Measurements from ENCODE around the gene CPNE4.

Gene CPNE4

DNA sequence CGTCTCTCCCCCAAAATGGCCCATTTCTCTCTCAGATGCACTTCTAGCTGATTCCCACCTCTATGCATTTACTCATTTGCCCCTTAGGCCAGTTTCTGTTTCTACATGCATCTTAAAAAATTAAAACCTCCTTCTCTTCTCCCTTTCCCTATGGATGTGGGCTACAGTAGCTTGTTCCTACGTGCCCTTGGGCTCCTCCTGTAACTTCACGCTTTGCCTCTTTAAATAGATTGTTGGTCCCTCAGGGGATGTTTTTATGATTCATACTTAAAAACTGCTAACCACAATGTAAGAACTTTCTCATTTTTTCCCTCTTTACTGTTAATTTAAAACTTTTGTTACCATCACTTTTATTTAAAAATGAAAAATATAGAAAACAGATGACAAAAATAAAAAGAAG, 346.4 kb downstream of the CPNE4 start:
- no peaks in the 10 kb centered on the region for H3K36me3 Mint-ChIP-seq
- no peak overlapping the region for H3K27ac Mint-ChIP-seq
- peaks cover 15% of the 10 kb centered on the region for H3K27me3 Mint-ChIP-seq
- H3K4me1 Mint-ChIP-seq (ENCODE audit: low read depth) = no peaks in the 10 kb centered on the region
- H3K9me3 Mint-ChIP-seq (ENCODE audit: low read depth) = no peaks in the 10 kb centered on the region
- no peak overlapping the region for H3K4me3 Mint-ChIP-seq

DNA sequence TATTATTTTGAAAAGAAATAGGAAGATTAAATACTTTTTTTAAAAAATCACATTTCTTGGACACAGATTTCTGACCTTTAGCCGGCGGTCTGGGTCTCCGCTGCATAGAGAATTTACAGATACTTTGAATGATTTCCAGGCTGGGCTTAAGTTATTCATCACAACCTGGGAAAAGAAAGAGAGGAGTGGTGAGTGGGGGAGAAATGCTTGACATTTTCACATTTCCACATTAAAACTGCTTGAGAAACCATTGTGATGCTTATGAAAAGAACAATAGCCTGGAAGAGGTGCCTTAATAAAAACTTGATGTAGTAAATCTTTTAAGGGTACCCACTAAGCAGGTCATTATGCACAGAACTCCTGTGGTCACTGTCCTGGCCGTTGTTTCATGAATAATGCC, 365.2 kb downstream of the CPNE4 start:
- H3K4me3 Mint-ChIP-seq = no peak overlapping the region
- no peaks in the 10 kb centered on the region for H3K9me3 Mint-ChIP-seq (ENCODE audit: low read depth)
- H3K27ac Mint-ChIP-seq = no peak overlapping the region
- H3K27me3 Mint-ChIP-seq = peaks cover 2% of the 10 kb centered on the region
- H3K36me3 Mint-ChIP-seq = no peaks in the 10 kb centered on the region
- no peaks in the 10 kb centered on the region for H3K4me1 Mint-ChIP-seq (ENCODE audit: low read depth)

GRCh38 chr3:131658771-131659170, 376.0 kb downstream of the CPNE4 start:
- peaks cover 7% of the 10 kb centered on the region for H3K27me3 Mint-ChIP-seq
- no peak overlapping the region for H3K4me3 Mint-ChIP-seq
- no peaks in the 10 kb centered on the region for H3K9me3 Mint-ChIP-seq (ENCODE audit: low read depth)
- H3K27ac Mint-ChIP-seq = no peak overlapping the region
- no peaks in the 10 kb centered on the region for H3K36me3 Mint-ChIP-seq
- no peaks in the 10 kb centered on the region for H3K4me1 Mint-ChIP-seq (ENCODE audit: low read depth)

- no peaks in the 10 kb centered on the region for H3K36me3 Mint-ChIP-seq
- H3K27me3 Mint-ChIP-seq = peaks cover 7% of the 10 kb centered on the region
- H3K4me3 Mint-ChIP-seq = no peak overlapping the region
- H3K4me1 Mint-ChIP-seq (ENCODE audit: low read depth) = no peaks in the 10 kb centered on the region
- no peak overlapping the region for H3K27ac Mint-ChIP-seq
- no peaks in the 10 kb centered on the region for H3K9me3 Mint-ChIP-seq (ENCODE audit: low read depth)
These were observed 376.7 kb downstream of the CPNE4 start for GRCh38 chr3:131658115-131658514.

GRCh38 chr3:131655070-131655690, 379.6 kb downstream of the CPNE4 start:
- Mint-ChIP-seq H3K4me3 (no peak overlapping the region), H3K36me3 (no peaks in the 10 kb centered on the region), H3K27me3 (peaks cover 5% of the 10 kb centered on the region), H3K27ac (no peak overlapping the region), H3K9me3 (ENCODE audit: low read depth) (no peaks in the 10 kb centered on the region), H3K4me1 (ENCODE audit: low read depth) (no peaks in the 10 kb centered on the region)

DNA sequence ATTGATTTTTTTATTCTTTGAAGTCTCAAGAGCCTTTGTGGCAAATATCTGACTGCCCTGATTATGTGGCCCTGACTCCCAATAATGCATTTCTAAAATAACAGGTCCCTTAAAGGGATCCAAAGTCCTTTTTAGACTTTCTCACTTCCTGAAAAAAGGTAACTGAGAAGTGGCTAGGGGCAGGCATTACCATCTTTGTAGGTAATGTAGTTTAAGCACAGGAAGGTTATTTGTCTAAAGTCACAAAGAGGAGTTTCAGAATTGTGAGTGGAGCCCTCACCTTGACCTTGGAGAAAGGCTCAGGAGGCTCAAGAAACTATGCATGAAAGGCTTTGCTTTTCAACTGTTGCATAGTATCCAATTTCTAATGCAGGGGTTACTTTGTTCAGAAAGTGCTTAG, 389.2 kb downstream of the CPNE4 start:
- no peaks in the 10 kb centered on the region for H3K27me3 Mint-ChIP-seq
- no peak overlapping the region for H3K4me3 Mint-ChIP-seq
- H3K9me3 Mint-ChIP-seq (ENCODE audit: low read depth) = no peaks in the 10 kb centered on the region
- H3K27ac Mint-ChIP-seq = no peak overlapping the region
- no peaks in the 10 kb centered on the region for H3K4me1 Mint-ChIP-seq (ENCODE audit: low read depth)
- no peaks in the 10 kb centered on the region for H3K36me3 Mint-ChIP-seq

DNA sequence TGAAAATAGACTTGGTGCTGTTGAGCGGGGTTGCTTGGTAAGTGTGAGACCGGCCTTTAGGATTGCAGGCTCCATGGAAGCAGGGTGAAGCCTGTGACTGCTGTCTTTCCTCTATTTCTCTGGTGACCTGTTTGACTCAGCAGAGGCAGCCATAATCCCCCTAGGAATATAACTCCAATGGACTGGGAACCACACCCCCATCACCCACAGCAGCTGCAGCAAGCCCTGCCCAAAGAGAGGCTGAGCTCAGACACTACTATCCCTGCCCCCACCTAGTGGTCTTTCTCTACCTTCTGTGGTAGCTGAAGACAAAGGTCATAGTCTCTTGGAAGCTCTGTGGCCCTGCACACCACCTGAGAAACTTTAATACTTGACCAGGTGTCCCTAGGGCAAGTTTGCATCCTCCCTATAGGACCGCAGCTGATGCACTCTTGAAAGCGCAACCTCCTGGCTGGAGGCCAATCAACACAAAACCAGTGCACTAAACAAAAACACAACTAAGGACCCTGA, 398.5 kb downstream of the CPNE4 start:
- Mint-ChIP-seq H3K27me3 (peaks cover 23% of the 10 kb centered on the region), H3K4me3 (no peak overlapping the region), H3K9me3 (ENCODE audit: low read depth) (no peaks in the 10 kb centered on the region), H3K4me1 (ENCODE audit: low read depth) (no peaks in the 10 kb centered on the region), H3K27ac (no peak overlapping the region), H3K36me3 (no peaks in the 10 kb centered on the region)

- no peak overlapping the region for H3K4me3 Mint-ChIP-seq
These were observed 404.0 kb downstream of the CPNE4 start for GRCh38 chr3:131630807-131631206.

DNA sequence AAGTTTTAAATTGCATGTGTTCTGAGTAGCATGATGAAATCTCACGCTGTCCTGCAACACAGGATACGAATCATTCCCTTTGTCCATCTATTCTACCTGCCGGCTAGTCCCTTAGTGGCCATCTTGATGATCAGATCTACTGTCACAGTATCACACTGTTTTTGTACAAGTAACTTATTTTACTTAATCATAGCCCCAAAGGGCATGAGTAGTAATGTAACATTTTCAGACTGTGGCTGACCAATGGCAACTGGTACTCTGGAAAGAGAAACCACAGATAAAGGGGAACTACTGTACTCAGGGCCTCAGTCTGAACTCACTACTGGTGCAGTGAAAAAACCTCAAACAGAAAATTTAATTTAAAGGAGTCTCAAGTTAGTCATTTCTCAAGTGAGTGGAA, 404.7 kb downstream of the CPNE4 start:
- H3K27me3 Mint-ChIP-seq = peaks cover 25% of the 10 kb centered on the region
- no peak overlapping the region for H3K27ac Mint-ChIP-seq
- H3K4me1 Mint-ChIP-seq (ENCODE audit: low read depth) = no peaks in the 10 kb centered on the region
- no peaks in the 10 kb centered on the region for H3K9me3 Mint-ChIP-seq (ENCODE audit: low read depth)
- H3K4me3 Mint-ChIP-seq = no peak overlapping the region
- H3K36me3 Mint-ChIP-seq = no peaks in the 10 kb centered on the region

More at GRCh38 chr3:131630807-131631206, 404.0 kb downstream of the CPNE4 start:
- peaks cover 27% of the 10 kb centered on the region for H3K27me3 Mint-ChIP-seq
- no peak overlapping the region for H3K27ac Mint-ChIP-seq
- no peaks in the 10 kb centered on the region for H3K9me3 Mint-ChIP-seq (ENCODE audit: low read depth)
- H3K36me3 Mint-ChIP-seq = no peaks in the 10 kb centered on the region
- H3K4me1 Mint-ChIP-seq (ENCODE audit: low read depth) = no peaks in the 10 kb centered on the region

DNA sequence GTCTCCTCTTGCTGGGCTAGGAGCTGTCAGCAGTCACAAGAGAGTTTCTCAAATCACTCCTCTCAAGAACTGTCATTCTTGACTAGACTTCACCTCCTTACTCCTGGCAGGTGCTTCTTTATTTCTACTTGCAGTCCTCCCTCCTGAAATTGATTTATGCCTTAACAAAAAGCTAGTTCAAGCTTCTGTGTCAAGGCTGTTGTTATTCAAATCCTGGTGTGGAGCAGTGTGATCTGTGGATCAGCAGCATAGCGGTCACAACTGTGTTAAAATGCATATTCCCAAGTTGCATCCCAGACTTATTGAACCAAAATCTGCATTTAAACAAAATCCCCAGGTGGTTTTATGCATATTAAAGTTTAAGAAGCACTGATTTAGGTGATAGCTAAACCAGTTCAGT, 411.4 kb downstream of the CPNE4 start:
- H3K36me3 Mint-ChIP-seq = no peaks in the 10 kb centered on the region
- H3K4me1 Mint-ChIP-seq (ENCODE audit: low read depth) = no peaks in the 10 kb centered on the region
- no peak overlapping the region for H3K4me3 Mint-ChIP-seq
- H3K27ac Mint-ChIP-seq = no peak overlapping the region
- H3K27me3 Mint-ChIP-seq = peaks cover 6% of the 10 kb centered on the region
- no peaks in the 10 kb centered on the region for H3K9me3 Mint-ChIP-seq (ENCODE audit: low read depth)

GRCh38 chr3:131622726-131623125, 412.1 kb downstream of the CPNE4 start:
- Mint-ChIP-seq H3K27me3 (peaks cover 8% of the 10 kb centered on the region), H3K9me3 (ENCODE audit: low read depth) (no peaks in the 10 kb centered on the region), H3K36me3 (no peaks in the 10 kb centered on the region), H3K27ac (no peak overlapping the region), H3K4me1 (ENCODE audit: low read depth) (no peaks in the 10 kb centered on the region), H3K4me3 (no peak overlapping the region)

- no peaks in the 10 kb centered on the region for H3K36me3 Mint-ChIP-seq
- no peaks in the 10 kb centered on the region for H3K9me3 Mint-ChIP-seq (ENCODE audit: low read depth)
- no peak overlapping the region for H3K4me3 Mint-ChIP-seq
- peaks cover 11% of the 10 kb centered on the region for H3K27me3 Mint-ChIP-seq
- H3K4me1 Mint-ChIP-seq (ENCODE audit: low read depth) = no peaks in the 10 kb centered on the region
- H3K27ac Mint-ChIP-seq = no peak overlapping the region
These were observed 413.8 kb downstream of the CPNE4 start for GRCh38 chr3:131620977-131621376.

DNA sequence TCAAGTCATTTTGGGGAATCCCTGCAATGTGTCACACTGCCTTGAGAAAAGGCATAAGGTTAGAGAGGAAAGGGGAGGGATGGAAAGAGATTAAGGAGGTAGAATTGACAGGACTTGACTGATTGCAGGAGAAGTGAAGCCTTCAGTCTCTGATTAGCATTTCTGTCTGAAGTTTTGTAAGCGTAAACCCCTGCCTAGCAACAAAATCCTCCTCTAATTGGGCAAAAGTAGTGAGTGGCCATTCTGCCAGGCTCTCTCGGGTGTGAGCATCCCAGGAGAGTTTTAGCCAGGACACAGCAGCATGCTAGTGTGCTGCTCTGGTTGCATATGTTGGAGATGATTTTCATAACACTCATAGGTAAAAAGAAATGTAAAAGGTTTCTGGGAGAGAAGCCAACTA, 415.0 kb downstream of the CPNE4 start:
- Mint-ChIP-seq H3K27ac (no peak overlapping the region), H3K27me3 (peaks cover 11% of the 10 kb centered on the region), H3K4me1 (ENCODE audit: low read depth) (no peaks in the 10 kb centered on the region), H3K4me3 (no peak overlapping the region), H3K9me3 (ENCODE audit: low read depth) (no peaks in the 10 kb centered on the region), H3K36me3 (no peaks in the 10 kb centered on the region)

DNA sequence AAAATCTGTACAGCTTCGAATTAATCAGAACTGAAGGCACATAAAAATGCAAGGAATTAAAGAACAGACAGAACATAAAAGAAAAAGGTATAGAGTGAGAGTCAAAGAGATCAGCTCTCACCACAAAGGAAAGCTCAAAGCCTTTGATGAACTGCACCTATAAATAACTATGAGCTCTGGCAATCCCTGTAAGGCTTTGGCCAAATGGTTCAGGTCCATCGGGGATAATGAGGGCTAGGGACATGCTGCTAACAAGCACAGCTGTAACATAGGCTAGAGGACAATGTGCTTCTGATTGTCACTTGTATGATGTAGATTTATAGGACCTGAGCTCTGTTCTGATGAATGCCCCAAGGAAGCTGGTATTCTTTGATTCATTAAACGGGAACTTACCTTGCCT, 418.1 kb downstream of the CPNE4 start:
- H3K4me3 Mint-ChIP-seq = no peak overlapping the region
- H3K27ac Mint-ChIP-seq = no peak overlapping the region
- no peaks in the 10 kb centered on the region for H3K4me1 Mint-ChIP-seq (ENCODE audit: low read depth)
- no peaks in the 10 kb centered on the region for H3K36me3 Mint-ChIP-seq
- peaks cover 14% of the 10 kb centered on the region for H3K27me3 Mint-ChIP-seq
- no peaks in the 10 kb centered on the region for H3K9me3 Mint-ChIP-seq (ENCODE audit: low read depth)

- Mint-ChIP-seq H3K4me3 (no peak overlapping the region), H3K4me1 (ENCODE audit: low read depth) (no peaks in the 10 kb centered on the region), H3K36me3 (no peaks in the 10 kb centered on the region), H3K9me3 (ENCODE audit: low read depth) (no peaks in the 10 kb centered on the region), H3K27me3 (peaks cover 13% of the 10 kb centered on the region), H3K27ac (no peak overlapping the region)
These were observed 422.1 kb downstream of the CPNE4 start for GRCh38 chr3:131612745-131613144.

DNA sequence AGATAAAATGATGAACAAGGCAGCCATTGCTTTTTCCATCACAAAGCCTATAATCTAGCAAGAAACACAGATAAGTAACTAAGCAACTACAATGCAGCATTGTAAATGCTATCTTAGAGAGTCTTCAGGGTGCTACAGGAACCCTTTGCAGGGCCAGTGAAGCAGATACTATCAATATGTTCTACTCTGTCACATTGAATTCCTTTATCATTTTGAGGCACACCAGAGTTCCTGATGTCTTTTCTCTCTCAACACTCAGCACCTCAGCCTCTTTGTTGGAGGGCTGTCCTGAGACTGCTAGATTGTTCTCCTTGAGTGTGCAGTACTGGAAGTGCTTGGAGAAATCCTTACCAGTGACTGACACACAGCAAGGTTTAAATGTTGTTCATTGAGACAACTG, 424.6 kb downstream of the CPNE4 start:
- Mint-ChIP-seq H3K27me3 (peaks cover 10% of the 10 kb centered on the region), H3K9me3 (ENCODE audit: low read depth) (no peaks in the 10 kb centered on the region), H3K27ac (no peak overlapping the region), H3K4me1 (ENCODE audit: low read depth) (no peaks in the 10 kb centered on the region), H3K36me3 (no peaks in the 10 kb centered on the region), H3K4me3 (no peak overlapping the region)

All from activated naive CD8-positive, alpha-beta T cell (primary cell).